Fibroblast of skin of back (primary cell): Measurements from ENCODE around the gene KCNH4.
"Not testable (repeated sequence)": the region's sequence is repeated elsewhere in the genome, so short reads cannot be mapped to it uniquely, and the experiment has no call there.

Experiments used
- DNase-seq: peaks from one replicate; pipeline ENCODE4 v3.0.0-alpha.2; 2013

Gene KCNH4

GRCh38 chr17:42178817-42179216 lies 2.1 kb downstream of the KCNH4 start:
- no peak for DNase-seq

- DNase-seq: no peak
Measured at GRCh38 chr17:42177684-42178083, 3.3 kb downstream of the KCNH4 start.

- no peak for DNase-seq
Measured at GRCh38 chr17:42174126-42174783, 6.7 kb downstream of the KCNH4 start.

- no peak for DNase-seq
Measured at GRCh38 chr17:42171831-42172230, 9.1 kb downstream of the KCNH4 start.

- no peak for DNase-seq
Measured at GRCh38 chr17:42169351-42169750, 11.6 kb downstream of the KCNH4 start.

GRCh38 chr17:42167807-42168206 lies 13.1 kb downstream of the KCNH4 start:
- DNase-seq: no peak

GRCh38 chr17:42166196-42166763 lies 14.7 kb downstream of the KCNH4 start:
- no peak for DNase-seq

- DNase-seq: no peak
Measured at GRCh38 chr17:42165751-42166150, 15.2 kb downstream of the KCNH4 start.

GRCh38 chr17:42163696-42164407 lies 17.1 kb downstream of the KCNH4 start:
- no peak for DNase-seq

- no peak for DNase-seq
Measured at GRCh38 chr17:42163113-42163512, 17.8 kb downstream of the KCNH4 start.

GRCh38 chr17:42160531-42160910 lies 20.4 kb downstream of the KCNH4 start:
- no peak for DNase-seq

GRCh38 chr17:42159796-42160530 lies 21.0 kb downstream of the KCNH4 start:
- DNase-seq: no peak

- DNase-seq: no peak
Measured at GRCh38 chr17:42155614-42156045, 25.3 kb downstream of the KCNH4 start.

- peak; percentile 35 for DNase-seq
Measured at GRCh38 chr17:42153919-42154742, 26.8 kb downstream of the KCNH4 start.

- DNase-seq: no peak
Measured at GRCh38 chr17:42146911-42147607, 33.9 kb downstream of the KCNH4 start.

GRCh38 chr17:42143138-42143537 lies 37.8 kb downstream of the KCNH4 start:
- DNase-seq: not testable (repeated sequence)

GRCh38 chr17:42142371-42142896 lies 38.5 kb downstream of the KCNH4 start:
- DNase-seq: peak; percentile 93

GRCh38 chr17:42141382-42141781 lies 39.6 kb downstream of the KCNH4 start:
- no peak for DNase-seq

GRCh38 chr17:42140690-42141089 lies 40.3 kb downstream of the KCNH4 start:
- not testable (repeated sequence) for DNase-seq

- no peak for DNase-seq
Measured at GRCh38 chr17:42138749-42139492, 42.0 kb downstream of the KCNH4 start.

GRCh38 chr17:42136654-42137051 lies 44.3 kb downstream of the KCNH4 start:
- DNase-seq: no peak
